Thoracic aorta (tissue), 2 donors: ENCODE measurements around the gene GPHB5. TPM values are rescaled to one million over a fixed set of nuclear protein-coding genes. Genes with fewer than 3 reads are reported as not detected.

ENCODE experiments used
- ATAC-seq: fragments of 150-250 bp; one replicate; pipeline ENCODE4 v1.8.0; 2017; ENCODE audit warnings: low read depth; ENCODE audit not compliant: insufficient number of reproducible peaks, low FRiP score
- DNase-seq: peaks from one replicate; pipeline ENCODE4 v3.0.0-alpha.2; 2020; ENCODE audit warnings: low spot score
- H3K27ac ChIP-seq, 2 donors: fragments of 200-600 bp; sonication (generic); 1 replicate in 1 of 2; 2 replicates in 1 of 2; pipeline ENCODE4 v1.5.1; 2016; ENCODE audit warnings: mild to moderate bottlenecking in 2 of 2, moderate library complexity in 2 of 2
- H3K27me3 ChIP-seq: fragments of 200-600 bp; sonication (generic); replicated peaks from 2 replicates; pipeline ENCODE4 v1.6.0; 2016; ENCODE audit warnings: mild to moderate bottlenecking; ENCODE audit not compliant: insufficient read depth
- H3K36me3 ChIP-seq: fragments of 200-600 bp; sonication (generic); one replicate; pipeline ENCODE4 v1.5.1; 2016
- H3K4me1 ChIP-seq, 2 donors: fragments of 200-600 bp; sonication (generic); 1 replicate in 1 of 2; 2 replicates in 1 of 2; pipeline versions ENCODE4 v1.5.1 to v1.6.0; 2016; ENCODE audit warnings: low read depth in 2 of 2, mild to moderate bottlenecking in 1 of 2; ENCODE audit not compliant: control insufficient read depth in 1 of 2
- H3K4me3 ChIP-seq: fragments of 200-600 bp; sonication (generic); 2 replicates; pipeline ENCODE4 v1.5.1; 2016; ENCODE audit warnings: mild to moderate bottlenecking
- H3K9me3 ChIP-seq: fragments of 200-600 bp; sonication (generic); 2 replicates; pipeline ENCODE4 v1.5.1; 2016
- CTCF ChIP-seq: fragments of 200-600 bp; sonication (generic); IDR thresholded peaks from one replicate; pipeline ENCODE4 v1.5.1; 2019; ENCODE audit warnings: antibody characterized with exemption
- total RNA-seq, 2 donors: library from RNA; depleted of rRNA; stranded (reverse); fragments of >200 nt; gene quantifications; one replicate each; pipeline versions ENCODE4 v1.1.0 to v1.2.3, GENCODE V29; 2016

Gene GPHB5
- total RNA-seq, 2 donors from 2014 or later = not detected

- no peak overlapping the region for H3K27ac ChIP-seq
- no peak for DNase-seq
Measured at GRCh38 chr14:63269561-63270225, 49.0 kb downstream of the GPHB5 start.

DNA sequence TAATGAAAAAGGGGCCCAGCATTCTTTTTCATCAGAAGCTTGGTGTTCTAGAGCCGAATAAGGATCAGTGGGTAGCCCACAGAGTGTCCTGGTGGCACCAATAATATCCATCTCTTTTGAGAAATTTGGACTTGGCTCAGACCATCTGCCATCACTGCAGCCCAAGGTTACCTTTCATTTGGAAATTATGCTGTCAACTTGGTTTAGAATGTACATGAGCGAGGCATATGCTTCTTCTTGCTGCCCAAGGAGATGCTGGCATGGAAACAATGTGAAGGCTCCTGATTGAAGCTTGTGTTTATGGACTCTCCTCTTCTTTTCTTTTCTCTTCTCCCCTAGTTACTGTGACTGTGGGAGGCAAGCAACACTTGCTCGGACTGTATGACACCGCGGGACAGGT is 50.0 kb downstream of the GPHB5 start:
- H3K36me3 ChIP-seq = no peaks in the 10 kb centered on the region
- no peak for ATAC-seq

More at GRCh38 chr14:63269561-63270225, 49.0 kb downstream of the GPHB5 start:
- no peaks in the 10 kb centered on the region for H3K36me3 ChIP-seq
- H3K4me1 ChIP-seq = peaks cover 0 to 14% of the 10 kb centered on the region in 2 donors
- H3K4me3 ChIP-seq = no peak overlapping the region
- no peaks in the 10 kb centered on the region for H3K27me3 ChIP-seq
- no peaks in the 10 kb centered on the region for H3K9me3 ChIP-seq
- no peak for ATAC-seq
- no peak for TF ChIP-seq CTCF

GRCh38 chr14:63267171-63267570 is 51.6 kb downstream of the GPHB5 start:
- H3K27me3 ChIP-seq = no peaks in the 10 kb centered on the region
- TF ChIP-seq CTCF = no peak
- no peaks in the 10 kb centered on the region for H3K4me1 ChIP-seq
- no peak overlapping the region for H3K4me3 ChIP-seq
- no peaks in the 10 kb centered on the region for H3K9me3 ChIP-seq
- H3K27ac ChIP-seq = no peak overlapping the region
- no peaks in the 10 kb centered on the region for H3K36me3 ChIP-seq
- ATAC-seq = no peak
- no peak for DNase-seq

More for the DNA sequence above, 50.0 kb downstream of the GPHB5 start:
- TF ChIP-seq CTCF = no peak
- Histone ChIP-seq H3K27me3 (no peaks in the 10 kb centered on the region), H3K9me3 (no peaks in the 10 kb centered on the region), H3K4me1 (peaks cover 0 to 8% of the 10 kb centered on the region in 2 donors), H3K27ac (no peak overlapping the region), H3K4me3 (no peak overlapping the region)
- no peak for DNase-seq

- TF ChIP-seq CTCF = no peak
- Histone ChIP-seq H3K9me3 (no peaks in the 10 kb centered on the region), H3K4me1 (no peaks in the 10 kb centered on the region), H3K4me3 (no peak overlapping the region), H3K36me3 (no peaks in the 10 kb centered on the region), H3K27me3 (no peaks in the 10 kb centered on the region), H3K27ac (no peak overlapping the region)
- DNase-seq = no peak
- no peak for ATAC-seq
Measured at GRCh38 chr14:63266106-63266505, 52.6 kb downstream of the GPHB5 start.

Other genes with a start within 250 kb of the GPHB5 start
- gene RHOJ, start 114.5 kb downstream of the GPHB5 start, total RNA-seq = 10 to 100 TPM in 1 of 2 donors, 1 to 10 TPM in 1; 7.6 to 23.4 TPM
- gene PPP2R5E, start 224.4 kb upstream of the GPHB5 start, total RNA-seq = 10 to 100 TPM; 13.9 to 25.5 TPM